Glomerular endothelial cell (primary cell): ENCODE measurements around the gene ZNF487. TPM values are rescaled to one million over a fixed set of nuclear protein-coding genes. Genes with fewer than 3 reads are reported as not detected.

ENCODE experiments used
- DNase-seq: peaks from one replicate; pipeline ENCODE4 v3.0.0-alpha.2; 2011; ENCODE audit warnings: low read depth, low spot score; ENCODE audit errors: extremely low read depth
- total RNA-seq: library from RNA; depleted of rRNA; stranded (reverse); fragments of >200 nt; gene quantifications from 2 replicates; pipeline ENCODE4 v1.2.3, GENCODE V29; 2015

Gene ZNF487
- total RNA-seq, 1 donor from 2014 or later, result 3.3 TPM

GRCh38 chr10:43482319-43483078, 45.6 kb downstream of the ZNF487 start:
- DNase-seq, result no peak

GRCh38 chr10:43491855-43492254, 54.9 kb downstream of the ZNF487 start:
- DNase-seq, result no peak

GRCh38 chr10:43502931-43503330, 66.0 kb downstream of the ZNF487 start:
- no peak for DNase-seq

- no peak for DNase-seq
Observed at GRCh38 chr10:43524434-43525247, 87.7 kb downstream of the ZNF487 start.

Other genes starting within 250 kb of the ZNF487 start
- 0.97 and 1.5 TPM in 2 replicates for gene RASGEF1A, start 170.0 kb upstream of the ZNF487 start, total RNA-seq
- not detected in 2 replicates for gene FXYD4, start 65.5 kb upstream of the ZNF487 start, total RNA-seq
- gene HNRNPF, start 27.9 kb upstream of the ZNF487 start, total RNA-seq, result 175 and 203 TPM in 2 replicates
- 1.8 and 2.3 TPM in 2 replicates for gene ZNF239, start 137.5 kb downstream of the ZNF487 start, total RNA-seq
- 0.76 and 1.2 TPM in 2 replicates for gene ZNF485, start 169.3 kb downstream of the ZNF487 start, total RNA-seq
- 17.6 and 26.6 TPM in 2 replicates for gene ZNF32, start 211.8 kb downstream of the ZNF487 start, total RNA-seq